GM19193 (cell line): ENCODE data around the gene PELO.

Experiments used
- POLR2A ChIP-seq: IDR thresholded peaks from 4 replicates; pipeline ENCODE4 v1.6.1; 2011; ENCODE audit not compliant: insufficient read depth, insufficient read length; ENCODE audit errors: extremely low read depth

Gene PELO

DNA sequence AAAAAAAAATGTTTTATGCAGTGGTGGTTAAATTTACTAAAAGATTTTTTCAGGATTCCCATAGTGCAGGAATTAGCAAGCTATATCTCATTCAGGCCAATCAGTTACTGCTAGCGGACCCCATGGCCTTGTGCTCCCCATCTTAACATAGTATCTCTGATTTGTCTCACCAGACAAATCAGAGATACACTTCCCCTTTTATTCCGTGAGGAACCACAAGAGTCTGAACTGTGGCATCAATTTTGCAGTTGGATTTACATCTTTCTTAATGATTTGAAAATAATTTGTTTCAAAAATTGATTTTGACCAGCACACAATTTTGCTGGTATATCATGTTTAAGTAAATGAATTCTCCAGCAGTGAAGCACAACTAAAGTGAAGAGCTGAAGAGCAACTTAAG, 17.9 kb downstream of the PELO start:
- TF ChIP-seq POLR2A = no peak

DNA sequence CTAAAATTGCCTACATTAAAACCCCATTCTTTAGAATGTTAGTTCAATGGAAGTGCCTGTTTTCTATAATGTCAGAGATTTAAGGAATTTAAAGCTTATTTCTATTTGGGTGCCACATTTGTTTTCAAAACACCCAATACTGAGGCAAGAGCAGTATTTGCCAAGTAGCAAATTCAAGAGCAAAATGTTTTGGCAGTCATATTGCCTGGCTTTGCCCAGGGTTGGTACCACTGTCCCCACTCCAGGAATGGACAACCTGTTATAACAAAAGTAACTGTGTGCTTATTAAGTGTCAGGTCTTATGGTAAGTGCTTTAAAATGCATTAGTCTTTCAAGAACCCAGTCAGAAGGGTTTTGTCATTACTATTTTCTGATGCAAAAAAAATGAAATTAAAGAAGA, 19.3 kb downstream of the PELO start:
- no peak for TF ChIP-seq POLR2A

GRCh38 chr5:52807723-52808122, 20.0 kb downstream of the PELO start:
- TF ChIP-seq POLR2A = no peak

DNA sequence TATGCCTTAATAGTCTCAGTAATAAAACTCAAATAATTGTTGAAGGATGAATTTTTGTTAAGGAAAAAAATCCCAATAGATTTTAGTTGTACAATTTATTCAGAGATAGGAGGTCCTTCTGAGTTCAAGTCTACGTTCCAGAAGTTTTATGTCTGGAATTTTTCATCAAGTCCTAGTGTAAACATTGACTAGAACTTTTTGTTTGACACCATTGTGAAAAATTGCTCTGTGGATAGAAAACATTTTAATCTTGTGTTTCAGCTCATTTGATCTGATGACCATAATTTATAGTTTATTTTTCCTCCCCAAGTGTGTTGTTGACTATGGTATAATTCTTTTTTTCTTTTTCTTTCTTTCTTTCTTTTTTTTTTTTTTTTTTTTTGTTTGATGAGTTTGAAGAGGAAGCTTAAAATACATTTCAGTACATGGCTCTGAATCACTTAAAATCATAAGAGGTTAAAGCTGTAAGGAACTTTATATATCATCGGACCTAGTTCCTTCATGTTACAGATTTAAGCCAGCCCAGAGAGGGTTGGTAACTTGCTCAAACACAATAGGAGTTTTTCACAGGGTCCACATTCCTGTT, 20.7 kb downstream of the PELO start:
- no peak for TF ChIP-seq POLR2A

GRCh38 chr5:52809884-52810283, 22.2 kb downstream of the PELO start:
- TF ChIP-seq POLR2A = no peak

GRCh38 chr5:52810426-52810825, 22.7 kb downstream of the PELO start:
- no peak for TF ChIP-seq POLR2A

- TF ChIP-seq POLR2A = no peak
These were observed 23.5 kb downstream of the PELO start for GRCh38 chr5:52811067-52811749.

- no peak for TF ChIP-seq POLR2A
These were observed 26.8 kb downstream of the PELO start for GRCh38 chr5:52814352-52815148.

GRCh38 chr5:52817818-52818217, 30.1 kb downstream of the PELO start:
- no peak for TF ChIP-seq POLR2A

DNA sequence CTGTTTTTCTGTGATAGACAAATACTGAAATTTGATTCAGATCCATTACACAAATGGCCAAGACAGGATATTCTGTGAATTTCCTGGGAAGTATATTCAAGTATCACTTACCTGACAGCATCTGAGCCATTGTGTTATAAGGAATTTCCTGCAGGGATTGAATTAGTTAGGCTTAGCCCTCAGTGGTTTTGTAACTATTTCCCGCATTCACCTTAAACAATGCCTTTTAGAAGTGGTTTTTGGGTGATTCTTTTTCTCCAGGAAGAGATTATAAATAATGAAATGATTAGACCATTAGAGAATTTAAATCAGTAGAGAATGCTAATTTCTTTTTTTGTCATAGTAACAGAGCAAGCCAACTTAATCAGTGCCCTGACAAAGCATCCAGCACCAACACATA, 30.6 kb downstream of the PELO start:
- TF ChIP-seq POLR2A = no peak

DNA sequence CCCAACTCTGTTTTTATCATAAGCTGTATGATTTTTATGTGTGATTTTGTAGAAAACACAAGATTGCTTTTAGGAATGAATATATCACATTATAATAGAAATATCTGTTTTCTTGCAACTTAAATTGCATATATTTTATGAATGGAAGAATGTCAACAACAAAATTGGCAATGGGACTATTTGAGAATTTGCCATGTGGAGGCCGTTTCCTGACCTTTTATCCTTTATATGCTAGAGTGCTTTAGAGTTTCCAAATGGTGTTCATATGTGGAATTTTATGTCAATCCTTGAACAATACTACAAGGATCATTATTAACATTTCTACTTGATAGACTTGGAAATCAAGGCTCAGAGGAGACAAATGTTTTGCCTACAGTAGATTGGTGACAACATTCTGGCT, 34.2 kb downstream of the PELO start:
- TF ChIP-seq POLR2A = no peak

- no peak for TF ChIP-seq POLR2A
These were observed 34.7 kb downstream of the PELO start for GRCh38 chr5:52822437-52822836.

DNA sequence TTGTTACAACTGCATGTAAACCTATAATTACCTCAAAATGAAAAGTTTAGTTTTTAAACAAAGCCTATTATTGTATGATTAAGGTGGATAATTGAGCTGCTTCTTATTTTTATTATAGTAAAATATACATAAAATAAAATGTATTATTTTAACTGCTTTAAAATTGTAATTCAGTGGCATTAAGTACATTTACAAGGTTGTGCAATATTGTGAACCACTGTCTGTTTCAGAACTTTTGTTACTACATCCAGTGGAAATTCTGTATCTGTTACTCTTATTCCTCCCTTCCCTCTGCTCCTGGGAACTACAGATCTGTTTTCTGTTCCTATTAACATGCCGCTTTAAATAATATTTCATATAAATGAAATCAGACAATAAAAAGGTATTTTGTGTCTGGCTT, 37.1 kb downstream of the PELO start:
- TF ChIP-seq POLR2A = no peak

- no peak for TF ChIP-seq POLR2A
These were observed 38.1 kb downstream of the PELO start for GRCh38 chr5:52825826-52826225.

DNA sequence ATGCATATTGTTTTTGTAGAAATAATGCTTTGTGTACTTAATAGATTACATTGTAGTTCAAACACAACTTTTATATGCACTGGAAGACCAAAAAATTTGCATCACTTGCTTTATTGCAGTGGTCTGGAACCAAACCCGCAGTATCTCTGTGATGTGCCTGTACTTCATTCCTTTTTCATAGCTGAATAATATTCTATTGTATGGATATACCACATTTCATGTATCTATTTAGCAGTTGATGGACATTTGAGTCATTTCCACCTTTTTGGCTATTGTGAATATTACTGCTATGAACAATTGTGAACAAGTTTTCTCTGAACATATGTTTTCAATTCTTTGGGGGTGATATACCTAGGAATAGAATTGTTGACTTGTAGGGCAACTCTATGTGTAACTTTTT, 40.1 kb downstream of the PELO start:
- no peak for TF ChIP-seq POLR2A

DNA sequence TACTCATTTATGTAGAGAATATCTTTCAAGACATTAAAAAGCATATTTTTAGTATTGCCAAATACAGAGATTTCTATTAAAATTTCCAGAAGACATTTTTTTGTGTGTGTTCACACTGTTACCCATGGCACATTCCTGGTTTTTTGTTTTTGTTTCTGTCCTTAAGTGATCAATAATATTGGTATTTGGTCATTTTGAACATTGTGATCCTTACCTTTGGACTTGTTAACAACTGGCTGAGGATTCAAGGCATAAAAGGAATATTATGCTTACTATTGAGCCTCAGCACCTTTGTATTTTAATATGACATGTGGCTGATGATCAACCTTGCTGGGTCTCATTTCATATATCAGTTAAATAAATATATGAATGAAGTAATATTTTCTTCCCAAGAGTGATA, 41.9 kb downstream of the PELO start:
- TF ChIP-seq POLR2A = no peak
